HL-60 (cell line): ENCODE results near the gene SPATA17.
"Not testable (repeated sequence)": the region's sequence is repeated elsewhere in the genome, so short reads cannot be mapped to it uniquely, and the experiment has no call there.

ENCODE experiments used
- DNase-seq, 2 experiments: peaks; one replicate each; pipeline ENCODE4 v3.0.0-alpha.2; 2010 to 2020; ENCODE audit warnings: low read depth in 1 of 2, low spot score in 1 of 2
- H3K27ac ChIP-seq: fragments of 250-450 bp; sonication (Bioruptor Pico); replicated peaks from 2 replicates; pipeline ENCODE4 v1.5.1; 2020; ENCODE audit warnings: mild to moderate bottlenecking, moderate library complexity
- H3K27me3 ChIP-seq: fragments of 250-450 bp; sonication (Bioruptor Pico); 2 replicates; pipeline ENCODE4 v1.5.1; 2021; ENCODE audit warnings: mild to moderate bottlenecking, moderate library complexity; ENCODE audit not compliant: insufficient read depth, poor library complexity, severe bottlenecking
- H3K4me3 ChIP-seq: replicated peaks from 2 replicates; pipeline ENCODE4 v1.5.1; 2011; ENCODE audit warnings: mild to moderate bottlenecking, control low read depth, low read length; ENCODE audit not compliant: insufficient read depth
- GABPA ChIP-seq: IDR thresholded peaks from 2 replicates; pipeline ENCODE4 v1.6.1; 2012; ENCODE audit warnings: low read depth
- POLR2AphosphoS5 ChIP-seq: IDR thresholded peaks from 2 replicates; pipeline ENCODE4 v1.6.1; 2012; ENCODE audit warnings: low read depth
- SPI1 ChIP-seq: IDR thresholded peaks from 2 replicates; pipeline ENCODE4 v1.6.1; 2012; ENCODE audit warnings: low read depth, mild to moderate bottlenecking, borderline replicate concordance
- TF ChIP-seq, protein P1 (sequence below): IDR thresholded peaks from 2 replicates; pipeline ENCODE4 v1.6.1; 2012; ENCODE audit warnings: low read depth; ENCODE audit not compliant: insufficient replicate concordance
- TF ChIP-seq, protein P2 (sequence below): IDR thresholded peaks from one replicate; pipeline ENCODE4 v1.5.1; 2011; ENCODE audit warnings: low read length, control low read depth, inconsistent platforms; ENCODE audit not compliant: insufficient read depth

Gene SPATA17

GRCh38 chr1:217681806-217682205 is 50.7 kb downstream of the SPATA17 start:
- H3K27me3 ChIP-seq, result no peaks in the 10 kb centered on the region
- no peak overlapping the region for H3K27ac ChIP-seq
- no peak for DNase-seq
- TF ChIP-seq, protein P1, sequence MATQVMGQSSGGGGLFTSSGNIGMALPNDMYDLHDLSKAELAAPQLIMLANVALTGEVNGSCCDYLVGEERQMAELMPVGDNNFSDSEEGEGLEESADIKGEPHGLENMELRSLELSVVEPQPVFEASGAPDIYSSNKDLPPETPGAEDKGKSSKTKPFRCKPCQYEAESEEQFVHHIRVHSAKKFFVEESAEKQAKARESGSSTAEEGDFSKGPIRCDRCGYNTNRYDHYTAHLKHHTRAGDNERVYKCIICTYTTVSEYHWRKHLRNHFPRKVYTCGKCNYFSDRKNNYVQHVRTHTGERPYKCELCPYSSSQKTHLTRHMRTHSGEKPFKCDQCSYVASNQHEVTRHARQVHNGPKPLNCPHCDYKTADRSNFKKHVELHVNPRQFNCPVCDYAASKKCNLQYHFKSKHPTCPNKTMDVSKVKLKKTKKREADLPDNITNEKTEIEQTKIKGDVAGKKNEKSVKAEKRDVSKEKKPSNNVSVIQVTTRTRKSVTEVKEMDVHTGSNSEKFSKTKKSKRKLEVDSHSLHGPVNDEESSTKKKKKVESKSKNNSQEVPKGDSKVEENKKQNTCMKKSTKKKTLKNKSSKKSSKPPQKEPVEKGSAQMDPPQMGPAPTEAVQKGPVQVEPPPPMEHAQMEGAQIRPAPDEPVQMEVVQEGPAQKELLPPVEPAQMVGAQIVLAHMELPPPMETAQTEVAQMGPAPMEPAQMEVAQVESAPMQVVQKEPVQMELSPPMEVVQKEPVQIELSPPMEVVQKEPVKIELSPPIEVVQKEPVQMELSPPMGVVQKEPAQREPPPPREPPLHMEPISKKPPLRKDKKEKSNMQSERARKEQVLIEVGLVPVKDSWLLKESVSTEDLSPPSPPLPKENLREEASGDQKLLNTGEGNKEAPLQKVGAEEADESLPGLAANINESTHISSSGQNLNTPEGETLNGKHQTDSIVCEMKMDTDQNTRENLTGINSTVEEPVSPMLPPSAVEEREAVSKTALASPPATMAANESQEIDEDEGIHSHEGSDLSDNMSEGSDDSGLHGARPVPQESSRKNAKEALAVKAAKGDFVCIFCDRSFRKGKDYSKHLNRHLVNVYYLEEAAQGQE, result no peak
- TF ChIP-seq POLR2AphosphoS5 (no peak), SPI1 (no peak), GABPA (no peak)
- TF ChIP-seq, protein P2, sequence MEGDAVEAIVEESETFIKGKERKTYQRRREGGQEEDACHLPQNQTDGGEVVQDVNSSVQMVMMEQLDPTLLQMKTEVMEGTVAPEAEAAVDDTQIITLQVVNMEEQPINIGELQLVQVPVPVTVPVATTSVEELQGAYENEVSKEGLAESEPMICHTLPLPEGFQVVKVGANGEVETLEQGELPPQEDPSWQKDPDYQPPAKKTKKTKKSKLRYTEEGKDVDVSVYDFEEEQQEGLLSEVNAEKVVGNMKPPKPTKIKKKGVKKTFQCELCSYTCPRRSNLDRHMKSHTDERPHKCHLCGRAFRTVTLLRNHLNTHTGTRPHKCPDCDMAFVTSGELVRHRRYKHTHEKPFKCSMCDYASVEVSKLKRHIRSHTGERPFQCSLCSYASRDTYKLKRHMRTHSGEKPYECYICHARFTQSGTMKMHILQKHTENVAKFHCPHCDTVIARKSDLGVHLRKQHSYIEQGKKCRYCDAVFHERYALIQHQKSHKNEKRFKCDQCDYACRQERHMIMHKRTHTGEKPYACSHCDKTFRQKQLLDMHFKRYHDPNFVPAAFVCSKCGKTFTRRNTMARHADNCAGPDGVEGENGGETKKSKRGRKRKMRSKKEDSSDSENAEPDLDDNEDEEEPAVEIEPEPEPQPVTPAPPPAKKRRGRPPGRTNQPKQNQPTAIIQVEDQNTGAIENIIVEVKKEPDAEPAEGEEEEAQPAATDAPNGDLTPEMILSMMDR, result no peak
- H3K4me3 ChIP-seq, result no peak overlapping the region

DNA sequence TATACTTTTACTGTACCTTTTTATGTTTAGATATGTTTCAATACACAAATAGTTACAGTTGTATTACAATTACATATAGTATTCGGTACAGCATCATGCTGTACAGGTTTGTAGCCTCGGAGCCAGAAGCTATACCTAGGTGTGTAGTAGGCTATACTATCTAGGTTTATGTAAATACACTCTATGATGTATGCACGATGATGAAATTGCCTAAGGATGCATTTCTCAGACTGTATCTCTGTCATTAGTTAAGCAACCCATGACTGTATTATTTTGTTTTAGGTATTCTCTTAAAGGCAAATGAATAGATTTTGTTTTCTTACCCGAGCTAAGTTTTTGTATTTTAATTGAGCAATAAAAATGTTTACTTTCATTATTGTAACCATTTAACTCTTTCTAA is 56.4 kb downstream of the SPATA17 start:
- TF ChIP-seq, protein P1, result no peak
- TF ChIP-seq SPI1 (no peak), POLR2AphosphoS5 (no peak), GABPA (no peak)
- TF ChIP-seq, protein P2, result no peak
- no peak for DNase-seq
- no peaks in the 10 kb centered on the region for H3K27me3 ChIP-seq
- H3K27ac ChIP-seq, result no peak overlapping the region
- H3K4me3 ChIP-seq, result no peak overlapping the region

DNA sequence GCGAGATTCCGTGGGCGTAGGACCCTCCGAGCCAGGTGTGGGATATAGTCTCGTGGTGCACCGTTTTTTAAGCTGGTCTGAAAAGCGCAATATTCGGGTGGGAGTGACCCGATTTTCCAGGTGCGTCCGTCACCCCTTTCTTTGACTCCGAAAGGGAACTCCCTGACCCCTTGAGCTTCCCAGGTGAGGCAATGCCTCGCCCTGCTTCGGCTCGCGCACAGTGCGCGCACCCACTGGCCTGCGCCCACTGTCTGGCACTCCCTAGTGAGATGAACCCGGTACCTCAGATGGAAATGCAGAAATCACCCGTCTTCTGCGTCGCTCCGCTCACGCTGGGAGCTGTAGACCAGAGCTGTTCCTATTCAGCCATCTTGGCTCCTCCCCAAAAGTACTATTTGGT is 65.0 kb downstream of the SPATA17 start:
- not testable (repeated sequence) for DNase-seq, H3K27ac ChIP-seq, H3K27me3 ChIP-seq, H3K4me3 ChIP-seq

DNA sequence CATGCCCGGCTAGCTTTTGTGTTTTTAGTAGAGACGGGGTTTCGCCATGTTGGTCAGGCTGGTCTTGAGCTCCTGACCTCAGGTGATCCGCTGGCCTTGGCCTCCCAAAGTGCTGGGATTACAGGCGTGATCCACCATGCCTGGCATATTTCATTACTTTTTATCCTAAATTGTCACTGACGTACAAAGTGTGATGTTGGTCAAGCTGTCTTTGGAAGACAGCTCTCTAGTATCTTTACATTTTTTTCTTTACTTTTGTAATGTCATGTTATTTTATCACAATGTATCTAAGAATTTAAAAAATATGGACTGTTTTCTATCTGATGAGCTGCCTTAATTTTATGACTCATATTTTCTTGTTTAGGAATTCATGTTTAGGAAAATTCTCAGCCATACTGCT is 72.2 kb downstream of the SPATA17 start:
- H3K4me3 ChIP-seq, result no peak overlapping the region
- H3K27me3 ChIP-seq, result no peaks in the 10 kb centered on the region
- DNase-seq, result no peak
- no peak overlapping the region for H3K27ac ChIP-seq
- TF ChIP-seq, protein P1, result no peak
- TF ChIP-seq, protein P2, result no peak
- TF ChIP-seq POLR2AphosphoS5 (no peak), GABPA (no peak), SPI1 (no peak)
